Neural cell (in vitro differentiated cells): ENCODE data around the gene ULK3. TPM values are rescaled to one million over a fixed set of nuclear protein-coding genes. Genes with fewer than 3 reads are reported as not detected.
A peak's percentile ranks its signal among the peaks of the same experiment; 100 is the strongest.

Experiments used
- H2AFZ ChIP-seq: fragments of 200-600, 300-800 bp; sonication (generic), shearing (Covaris generic); 2 replicates; pipeline ENCODE4 v1.6.0; 2014; ENCODE audit warnings: low read depth, mild to moderate bottlenecking, antibody characterized with exemption, low read length, moderate library complexity
- H3F3A ChIP-seq: fragments of 200-600 bp; shearing (Covaris generic); 2 replicates; pipeline ENCODE4 v1.6.1; 2016; ENCODE audit warnings: mild to moderate bottlenecking, moderate library complexity, mixed read lengths, antibody characterized with exemption, low read length; ENCODE audit not compliant: insufficient read depth, poor library complexity, severe bottlenecking
- H3K27ac ChIP-seq: fragments of 200-600, 300-800 bp; sonication (generic), shearing (Covaris generic); 2 replicates; pipeline ENCODE4 v1.5.1; 2014; ENCODE audit warnings: mild to moderate bottlenecking, low read length, moderate library complexity
- H3K27me3 ChIP-seq: fragments of 300-800, 200-600 bp; sonication (generic), shearing (Covaris generic); 2 replicates; pipeline ENCODE4 v1.6.0; 2014; ENCODE audit warnings: mild to moderate bottlenecking, low read depth, low read length, moderate library complexity; ENCODE audit not compliant: insufficient read depth
- H3K36me3 ChIP-seq: fragments of 300-800, 200-600 bp; sonication (generic), shearing (Covaris generic); 2 replicates; pipeline ENCODE4 v1.5.1; 2014; ENCODE audit warnings: mild to moderate bottlenecking, antibody characterized with exemption, low read length, moderate library complexity; ENCODE audit not compliant: insufficient read depth
- H3K4me2 ChIP-seq: fragments of 300-800, 200-600 bp; sonication (generic), shearing (Covaris generic); 2 replicates; pipeline ENCODE4 v1.6.0; 2014; ENCODE audit warnings: mild to moderate bottlenecking, low read length
- H3K4me3 ChIP-seq: fragments of 300-800, 200-600 bp; sonication (generic), shearing (Covaris generic); 2 replicates; pipeline ENCODE4 v1.5.1; 2014; ENCODE audit warnings: mild to moderate bottlenecking, low read length, moderate library complexity
- H3K79me2 ChIP-seq: fragments of 200-600 bp; shearing (Covaris generic); replicated peaks from 2 replicates; pipeline ENCODE4 v1.6.0; 2014; ENCODE audit warnings: mild to moderate bottlenecking, low read length, moderate library complexity; ENCODE audit not compliant: insufficient read depth
- H3K9ac ChIP-seq: fragments of 300-800, 200-600 bp; sonication (generic), shearing (Covaris generic); 2 replicates; pipeline ENCODE4 v1.6.1; 2016; ENCODE audit warnings: mild to moderate bottlenecking, low read length, mixed read lengths
- H3K9me2 ChIP-seq: fragments of 200-600 bp; shearing (Covaris generic); 2 replicates; pipeline ENCODE4 v1.6.1; 2016; ENCODE audit warnings: mild to moderate bottlenecking, low read length, mixed read lengths; ENCODE audit not compliant: insufficient read depth
- H3K9me3 ChIP-seq: fragments of 200-600, 300-800 bp; sonication (generic), shearing (Covaris generic); 2 replicates; pipeline ENCODE4 v1.6.1; 2016; ENCODE audit warnings: mild to moderate bottlenecking, mixed run types, low read length, moderate library complexity, mixed read lengths
- H4K20me1 ChIP-seq: fragments of 200-600 bp; shearing (Covaris generic); 2 replicates; pipeline ENCODE4 v1.6.1; 2016; ENCODE audit warnings: mild to moderate bottlenecking, mixed run types; ENCODE audit not compliant: insufficient read depth
- CTCF ChIP-seq: fragments of 450-650 bp; IDR thresholded peaks from 2 replicates; pipeline ENCODE4 v1.5.1; 2014; ENCODE audit warnings: antibody characterized with exemption, mild to moderate bottlenecking, moderate library complexity; ENCODE audit not compliant: poor library complexity, severe bottlenecking
- EP300 ChIP-seq: fragments of 450-650 bp; conservative IDR thresholded peaks from 2 replicates; pipeline ENCODE4 v1.6.1; 2014; ENCODE audit warnings: antibody characterized with exemption, mild to moderate bottlenecking, moderate library complexity; ENCODE audit not compliant: poor library complexity, severe bottlenecking
- EZH2 ChIP-seq: fragments of 200-600, 300-800 bp; shearing (Covaris generic), sonication (generic); IDR thresholded peaks from 2 replicates; pipeline ENCODE4 v1.6.1; 2014; ENCODE audit warnings: antibody characterized with exemption, low read length, borderline replicate concordance, mild to moderate bottlenecking; ENCODE audit not compliant: insufficient read depth, poor library complexity, severe bottlenecking
- MXI1 ChIP-seq: fragments of 450-650 bp; conservative IDR thresholded peaks from 2 replicates; pipeline ENCODE4 v1.6.1; 2014; ENCODE audit warnings: antibody characterized with exemption, mild to moderate bottlenecking; ENCODE audit not compliant: poor library complexity, severe bottlenecking
- POLR2AphosphoS5 ChIP-seq: IDR thresholded peaks from 2 replicates; pipeline ENCODE4 v1.6.1; 2012
- RAD21 ChIP-seq: fragments of 450-650 bp; conservative IDR thresholded peaks from 2 replicates; pipeline ENCODE4 v1.6.1; 2014; ENCODE audit warnings: antibody characterized with exemption, mild to moderate bottlenecking, moderate library complexity
- REST ChIP-seq: IDR thresholded peaks from 2 replicates; pipeline ENCODE4 v1.6.1; 2012; ENCODE audit warnings: borderline replicate concordance
- SMC3 ChIP-seq: fragments of 450-650 bp; conservative IDR thresholded peaks from 2 replicates; pipeline ENCODE4 v1.6.1; 2014; ENCODE audit warnings: antibody characterized with exemption, mild to moderate bottlenecking, moderate library complexity; ENCODE audit not compliant: poor library complexity
- TAF1 ChIP-seq: IDR thresholded peaks from 2 replicates; pipeline ENCODE4 v1.6.1; 2012; ENCODE audit warnings: low read depth
- polyA plus RNA-seq: library from polyadenylated mRNA; depleted of rRNA; stranded (reverse); fragments of >200 nt; gene quantifications from 2 replicates; pipeline ENCODE4 v1.2.3, GENCODE V29; 2014

ULK3 gene
- polyA plus RNA-seq, 1 donor from 2014 or later, result 193 TPM

- H3K9ac ChIP-seq, result no peak overlapping the region
- H3K27me3 ChIP-seq, result no peaks in the 10 kb centered on the region
- no peaks in the 10 kb centered on the region for H4K20me1 ChIP-seq
- H3K9me2 ChIP-seq, result no peaks in the 10 kb centered on the region
- H3K27ac ChIP-seq, result no peak overlapping the region
- no peak overlapping the region for H2AFZ ChIP-seq
- no peaks in the 10 kb centered on the region for H3K36me3 ChIP-seq
- TF ChIP-seq REST (no peak), SMC3 (no peak), TAF1 (no peak), CTCF (no peak), EP300 (no peak), MXI1 (no peak), EZH2 (no peak), RAD21 (no peak)
- no peak overlapping the region for H3K4me3 ChIP-seq
- no peaks in the 10 kb centered on the region for H3K79me2 ChIP-seq
- no peaks in the 10 kb centered on the region for H3K9me3 ChIP-seq
- H3F3A ChIP-seq, result no peaks in the 10 kb centered on the region
- H3K4me2 ChIP-seq, result no peak overlapping the region
Observed at GRCh38 chr15:74878273-74878672, 35.3 kb upstream of the ULK3 start.

GRCh38 chr15:74873756-74874424, 30.9 kb upstream of the ULK3 start:
- Histone ChIP-seq H3K27me3 (no peaks in the 10 kb centered on the region), H2AFZ (peak overlapping the region; percentile 31), H3K9me3 (no peaks in the 10 kb centered on the region), H3K79me2 (peaks cover 23% of the 10 kb centered on the region), H3K27ac (no peak overlapping the region), H3F3A (no peaks in the 10 kb centered on the region), H3K9ac (peak overlapping the region; percentile 50), H3K4me2 (peak overlapping the region; percentile 69), H4K20me1 (no peaks in the 10 kb centered on the region), H3K4me3 (peak overlapping the region; percentile 85), H3K9me2 (no peaks in the 10 kb centered on the region), H3K36me3 (no peaks in the 10 kb centered on the region)
- TF ChIP-seq RAD21, result no peak
- no peak for TF ChIP-seq POLR2AphosphoS5
- TF ChIP-seq SMC3, result no peak
- TF ChIP-seq EP300, result no peak
- no peak for TF ChIP-seq MXI1
